Mucosa of descending colon (tissue), 3 donors: ENCODE measurements around the gene TMEM120B. TPM values are rescaled to one million over a fixed set of nuclear protein-coding genes. Genes with fewer than 3 reads are reported as not detected.
A peak's percentile ranks its signal among the peaks of the same experiment; 100 is the strongest.

Source experiments
- ATAC-seq: fragments of 200-7000 bp; cut with Tn5 transposase; one replicate; pipeline ENCODE4 v1.9.1; 2020; ENCODE audit warnings: mild to moderate bottlenecking, moderate library complexity
- DNase-seq, 3 donors: peaks; one replicate each; pipeline ENCODE4 v3.0.0-alpha.2; 2020
- H3K36me3 ChIP-seq: fragments of 200-600 bp; one replicate; pipeline ENCODE4 v1.8.0; 2021; ENCODE audit warnings: low read depth, mild to moderate bottlenecking
- H3K4me1 ChIP-seq: fragments of 200-600 bp; one replicate; pipeline ENCODE4 v1.8.0; 2021; ENCODE audit warnings: low read depth, mild to moderate bottlenecking
- H3K4me3 ChIP-seq: fragments of 200-600 bp; one replicate; pipeline ENCODE4 v1.8.0; 2021; ENCODE audit warnings: mild to moderate bottlenecking
- H3K9me3 ChIP-seq: fragments of 200-600 bp; one replicate; pipeline ENCODE4 v1.8.0; 2021; ENCODE audit warnings: mild to moderate bottlenecking
- CTCF ChIP-seq: fragments of 200-600 bp; IDR thresholded peaks from one replicate; pipeline ENCODE4 v1.8.0; 2022; ENCODE audit warnings: antibody characterized with exemption, mild to moderate bottlenecking
- intact Hi-C, 2 donors: fragments of 100-400 bp; cut with DNase I in 1 of 2; cut with micrococcal nuclease in 1 of 2; formaldehyde crosslinking; loops; one replicate each; pipeline versions ENCODE4 v1.11.0 to v1.11.1; 2022; cut with DNase I, micrococcal nuclease
- total RNA-seq, 3 donors: library from RNA; stranded (reverse); fragmentation: NEBNext Ultra II Directional in 2 of 3; extraction: Animal tissue kit (Norgen Biotek cat#: 25700) in 2 of 3; gene quantifications; one replicate each; pipeline versions ENCODE4 v1.2.1 to v1.2.4, GENCODE V29; 2021 to 2023
- donor health status: DM: no; HTN: no; CAD: no; lungs with moderate emphysema.
- donor health status: DM: no; HTN: no; CAD: no.
- donor health status: DM: no; HTN: yes; CAD: no.

The TMEM120B gene
- total RNA-seq, 3 donors from 2014 or later, result 6.0 to 10.3 (median 6.4) TPM

DNA sequence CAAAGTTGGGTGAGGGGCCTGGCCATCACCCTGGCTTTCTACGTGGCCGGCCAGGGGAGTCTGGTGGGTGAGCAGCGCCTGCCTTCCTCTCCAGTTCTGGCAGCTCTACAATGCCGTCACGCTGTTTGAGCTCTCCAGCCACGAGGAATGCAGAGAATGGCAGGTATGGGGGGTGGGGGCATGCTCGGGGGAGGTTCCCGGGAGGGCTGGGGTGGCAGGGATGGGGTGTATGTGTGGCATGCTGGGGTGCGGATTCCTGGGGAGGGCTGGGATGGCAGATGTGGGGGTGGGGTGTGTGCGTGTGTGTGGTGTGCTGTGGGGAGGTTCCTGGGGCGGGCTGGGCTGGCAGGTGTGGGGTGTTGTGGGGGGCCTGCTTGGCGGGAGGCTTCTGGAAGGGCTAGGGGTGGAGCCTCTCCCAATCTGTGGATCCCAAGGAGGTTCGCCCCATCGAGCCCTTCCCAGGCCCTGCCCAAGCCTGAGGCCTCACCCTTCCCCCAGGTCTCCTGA, 62.5 kb downstream of the TMEM120B start:
- no peak for ATAC-seq
- intact Hi-C loops, result loop anchor here (5.0 kb wide), 1 partner anchor 78 kb away; no protein-coding TSS in a partner anchor

DNA sequence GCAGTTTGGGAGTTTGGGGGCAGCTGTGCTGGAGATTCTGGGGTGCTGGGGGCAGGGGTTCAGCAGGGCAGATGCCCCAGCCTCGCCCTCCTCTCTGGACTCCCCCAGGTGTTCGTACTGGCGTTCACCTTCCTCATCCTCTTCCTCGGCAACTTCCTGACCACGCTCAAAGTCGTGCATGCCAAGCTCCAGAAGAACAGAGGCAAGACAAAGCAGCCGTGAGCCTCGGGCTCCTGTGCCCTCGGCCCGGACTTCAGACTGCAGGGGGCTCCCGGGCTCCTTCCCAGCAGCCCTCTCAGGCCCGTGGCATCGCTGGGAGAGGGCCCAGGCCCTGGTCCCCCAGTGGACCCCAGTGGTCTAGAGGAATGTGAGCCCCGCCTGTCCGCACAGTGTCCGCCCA, 62.9 kb downstream of the TMEM120B start:
- intact Hi-C loops, result loop anchor here in 1 of 2 donors (5.0 kb wide), 1 partner anchor 78 kb away; no protein-coding TSS in a partner anchor
- H3K4me3 ChIP-seq, result no peak overlapping the region
- peaks cover 4% of the 10 kb centered on the region for H3K4me1 ChIP-seq
- DNase-seq (no peak), ATAC-seq (no peak)
- no peaks in the 10 kb centered on the region for H3K36me3 ChIP-seq
- no peak for TF ChIP-seq CTCF
- H3K9me3 ChIP-seq, result no peaks in the 10 kb centered on the region

More for the DNA sequence above, 62.5 kb downstream of the TMEM120B start:
- DNase-seq, result no peak
- Histone ChIP-seq H3K9me3 (no peaks in the 10 kb centered on the region), H3K36me3 (no peaks in the 10 kb centered on the region), H3K4me3 (no peak overlapping the region), H3K4me1 (peaks cover 4% of the 10 kb centered on the region)
- TF ChIP-seq CTCF, result no peak

DNA sequence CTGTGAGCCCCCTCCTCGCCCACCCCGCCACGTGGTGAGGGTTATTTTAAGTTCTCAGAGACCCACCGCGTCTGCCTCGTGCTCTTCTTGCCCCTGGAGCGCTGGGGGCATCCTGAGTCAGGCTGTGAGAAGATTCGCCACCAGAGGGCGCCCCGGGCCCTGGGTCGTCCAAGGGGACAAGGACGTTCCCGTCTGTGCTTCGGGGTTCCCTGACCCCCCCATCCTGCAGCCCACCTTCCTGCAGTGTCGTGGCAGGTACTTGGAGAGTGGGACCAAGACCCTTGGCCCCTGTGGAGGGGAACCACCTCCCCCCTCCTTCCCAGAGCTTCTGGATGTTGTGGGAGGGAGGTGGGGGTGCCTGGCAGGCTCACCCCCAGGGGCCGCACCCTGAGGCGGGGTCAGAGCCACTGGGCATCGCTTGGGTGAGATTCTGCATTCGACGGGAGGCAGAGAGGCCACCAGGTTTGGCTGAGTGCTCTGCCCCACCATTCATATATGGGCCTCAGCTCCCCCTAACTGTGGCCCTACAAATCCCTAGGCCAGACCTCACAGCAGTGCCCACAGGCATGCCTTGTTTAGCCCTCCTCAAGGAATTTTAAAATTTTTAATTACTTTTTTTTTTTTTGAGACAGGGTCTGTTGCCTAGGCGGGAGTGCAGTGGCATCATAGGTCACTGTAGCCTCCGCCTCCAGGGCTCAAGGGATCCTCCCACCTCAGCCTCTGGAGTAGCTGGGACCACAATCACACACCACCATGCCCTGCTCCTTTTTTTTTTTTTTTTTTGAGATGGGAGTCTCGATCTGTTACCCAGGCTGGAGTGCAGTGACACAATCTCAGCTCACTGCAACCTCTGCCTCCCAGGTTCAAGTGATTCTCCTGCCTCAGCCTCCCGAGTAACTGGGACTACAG, 63.9 kb downstream of the TMEM120B start:
- TF ChIP-seq CTCF, result peak; percentile 78
- ATAC-seq (peak; percentile 78), DNase-seq (peak; percentile 89 to 95 (median 91))
- Histone ChIP-seq H3K4me3 (no peak overlapping the region), H3K9me3 (no peaks in the 10 kb centered on the region), H3K36me3 (no peaks in the 10 kb centered on the region), H3K4me1 (peaks cover 4% of the 10 kb centered on the region)
- intact Hi-C loops, result loop anchor here in 1 of 2 donors (5.0 kb wide), 1 partner anchor 79 kb away; no protein-coding TSS in a partner anchor

DNA sequence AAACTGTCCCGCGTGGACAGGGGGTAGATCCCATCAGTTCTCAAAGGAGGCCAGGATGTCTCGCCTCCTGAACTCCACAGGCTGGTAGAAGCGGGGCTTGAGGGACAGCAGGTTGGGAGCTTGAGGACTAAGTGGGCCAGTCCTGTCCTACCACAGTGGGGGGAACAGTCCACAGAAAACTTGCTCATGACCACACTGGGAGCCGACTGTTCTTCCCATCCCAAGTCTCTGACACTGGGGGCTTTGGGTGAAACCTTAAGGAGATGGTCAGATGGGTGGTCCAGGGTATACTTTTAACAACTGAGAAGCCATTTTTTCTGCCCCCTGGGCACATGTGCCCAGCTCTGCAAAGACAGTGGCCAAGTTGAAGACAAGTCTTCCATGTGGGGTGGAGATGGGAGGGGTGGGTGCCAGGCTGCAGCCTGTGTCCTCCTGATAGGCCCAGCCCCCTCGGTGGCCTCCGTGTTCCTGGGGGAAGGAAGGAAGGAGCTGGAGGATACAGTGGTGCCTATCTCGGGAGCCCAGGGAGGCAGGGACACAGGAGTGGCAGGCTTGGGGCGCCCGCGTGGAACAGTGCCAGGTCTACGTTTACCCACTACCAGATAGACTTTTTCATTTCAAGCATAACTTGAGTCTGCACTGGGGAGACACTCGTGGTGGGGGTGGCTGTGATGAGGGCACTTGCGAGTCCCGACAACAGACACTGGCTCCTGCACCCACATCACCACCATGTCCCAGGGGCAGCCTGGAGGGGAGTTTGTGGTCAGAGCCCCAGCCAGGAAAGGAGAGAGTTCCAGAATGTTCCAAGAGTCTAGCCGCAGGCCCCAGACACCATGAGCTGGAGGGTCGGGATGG, 66.2 kb downstream of the TMEM120B start:
- ATAC-seq, result no peak
- intact Hi-C loops, result loop anchor here in 1 of 2 donors (5.0 kb wide), 1 partner anchor 81 kb away; no protein-coding TSS in a partner anchor
- no peak for TF ChIP-seq CTCF
- no peaks in the 10 kb centered on the region for H3K9me3 ChIP-seq
- H3K4me1 ChIP-seq, result no peaks in the 10 kb centered on the region
- no peak overlapping the region for H3K4me3 ChIP-seq
- no peak for DNase-seq
- H3K36me3 ChIP-seq, result no peaks in the 10 kb centered on the region

GRCh38 chr12:121779422-121779895, 66.9 kb downstream of the TMEM120B start:
- no peak for DNase-seq
- H3K36me3 ChIP-seq, result no peaks in the 10 kb centered on the region
- no peaks in the 10 kb centered on the region for H3K4me1 ChIP-seq
- no peak for TF ChIP-seq CTCF
- H3K9me3 ChIP-seq, result no peaks in the 10 kb centered on the region
- intact Hi-C loops, result loop anchor here in 1 of 2 donors (5.0 kb wide), 1 partner anchor 82 kb away; no protein-coding TSS in a partner anchor
- H3K4me3 ChIP-seq, result no peak overlapping the region
- ATAC-seq, result no peak
